Measurements from ENCODE around the gene DNMT3L. TPM values are rescaled to one million over a fixed set of nuclear protein-coding genes. Genes with fewer than 3 reads are reported as not detected.

The DNMT3L gene
- total RNA-seq, 1 donor from 2014 or later = not detected

GRCh38 chr21:44279354-44280260, 17.9 kb upstream of the DNMT3L start:
- peak; percentile 50 for DNase-seq

- DNase-seq = no peak
Observed at GRCh38 chr21:44275041-44275440, 13.3 kb upstream of the DNMT3L start.

- no peak for DNase-seq
Observed at GRCh38 chr21:44273046-44273445, 11.3 kb upstream of the DNMT3L start.

GRCh38 chr21:44272284-44272858, 10.7 kb upstream of the DNMT3L start:
- no peak for DNase-seq

GRCh38 chr21:44271558-44272283, 10.0 kb upstream of the DNMT3L start:
- no peak for DNase-seq

- DNase-seq = no peak
Observed at GRCh38 chr21:44269090-44269489, 7.4 kb upstream of the DNMT3L start.

- no peak for DNase-seq
Observed at GRCh38 chr21:44267655-44268142, 6.0 kb upstream of the DNMT3L start.

GRCh38 chr21:44265734-44266270, 4.1 kb upstream of the DNMT3L start:
- DNase-seq = no peak

GRCh38 chr21:44263768-44264167, 2.1 kb upstream of the DNMT3L start:
- no peak for DNase-seq

- peak; percentile 16 for DNase-seq
Observed at GRCh38 chr21:44263221-44263760, 1.6 kb upstream of the DNMT3L start.

- DNase-seq = no peak
Observed at GRCh38 chr21:44262338-44263056, 800 bp upstream of the DNMT3L start.

GRCh38 chr21:44260791-44261631, 686 bp downstream of the DNMT3L start:
- DNase-seq = no peak

GRCh38 chr21:44260066-44260465, 1.6 kb downstream of the DNMT3L start:
- no peak for DNase-seq

- no peak for DNase-seq
Observed at GRCh38 chr21:44259082-44259705, 2.5 kb downstream of the DNMT3L start.

GRCh38 chr21:44258056-44258725, 3.5 kb downstream of the DNMT3L start:
- DNase-seq = no peak

GRCh38 chr21:44255511-44255981, 6.2 kb downstream of the DNMT3L start:
- DNase-seq = peak; percentile 32

GRCh38 chr21:44253832-44254710, 7.6 kb downstream of the DNMT3L start:
- DNase-seq = no peak

All from tongue (tissue), 2 donors.